Measurements from ENCODE around the gene STEAP2.
"Not testable (repeated sequence)": the region's sequence is repeated elsewhere in the genome, so short reads cannot be mapped to it uniquely, and the experiment has no call there.

The STEAP2 gene

DNA sequence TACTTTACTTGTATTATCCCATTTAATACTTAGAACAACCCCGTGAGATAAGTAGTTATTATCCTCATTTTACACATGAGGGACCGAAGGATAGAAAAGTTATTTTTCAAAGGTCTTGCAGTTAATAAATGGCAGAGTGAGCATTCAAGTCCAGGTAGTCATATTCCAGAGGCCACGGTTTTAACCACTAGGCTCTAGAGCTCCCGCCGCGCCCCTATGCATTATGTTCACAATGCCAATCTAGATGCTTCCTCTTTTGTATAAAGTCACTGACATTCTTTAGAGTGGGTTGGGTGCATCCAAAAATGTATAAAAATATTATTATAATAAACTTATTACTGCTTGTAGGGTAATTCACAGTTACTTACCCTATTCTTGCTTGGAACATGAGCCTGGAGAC, 22.0 kb downstream of the STEAP2 start:
- no peak for DNase-seq (ENCODE audit: low spot score)

DNA sequence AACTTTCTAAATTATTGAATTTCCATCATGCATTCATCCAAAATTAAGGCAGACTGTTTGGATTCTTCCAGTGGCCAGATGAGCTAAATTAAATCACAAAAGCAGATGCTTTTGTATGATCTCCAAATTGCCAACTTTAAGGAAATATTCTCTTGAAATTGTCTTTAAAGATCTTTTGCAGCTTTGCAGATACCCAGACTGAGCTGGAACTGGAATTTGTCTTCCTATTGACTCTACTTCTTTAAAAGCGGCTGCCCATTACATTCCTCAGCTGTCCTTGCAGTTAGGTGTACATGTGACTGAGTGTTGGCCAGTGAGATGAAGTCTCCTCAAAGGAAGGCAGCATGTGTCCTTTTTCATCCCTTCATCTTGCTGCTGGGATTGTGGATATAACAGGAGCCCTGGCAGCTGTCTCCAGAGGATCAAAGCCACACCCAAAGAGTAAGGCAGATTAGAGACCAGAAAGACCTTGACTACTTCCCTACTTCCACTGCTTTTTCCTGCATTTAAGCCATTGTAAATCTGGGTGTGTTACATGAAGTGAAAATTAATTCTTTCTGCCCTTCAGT, 25.3 kb downstream of the STEAP2 start:
- DNase-seq (ENCODE audit: low spot score): no peak

DNA sequence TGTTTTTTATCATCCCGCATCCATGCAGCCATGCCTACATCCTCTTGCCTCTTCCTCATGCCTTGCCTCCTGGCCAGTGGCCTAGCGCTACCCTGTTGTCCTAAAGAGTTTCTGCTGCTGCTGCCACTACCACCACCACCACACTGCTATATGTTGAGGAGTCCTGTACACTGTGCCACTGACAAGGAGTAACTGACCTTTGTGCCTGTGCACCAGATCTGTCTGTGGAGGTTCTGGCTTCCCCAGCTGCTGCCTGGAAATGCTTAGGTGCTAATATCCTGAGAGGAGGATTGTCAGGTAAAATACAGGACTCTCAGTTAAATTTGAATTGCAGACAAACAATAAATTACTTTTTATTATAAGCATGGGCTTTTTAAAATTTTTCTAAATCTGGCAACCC, 26.5 kb downstream of the STEAP2 start:
- no peak for DNase-seq (ENCODE audit: low spot score)

DNA sequence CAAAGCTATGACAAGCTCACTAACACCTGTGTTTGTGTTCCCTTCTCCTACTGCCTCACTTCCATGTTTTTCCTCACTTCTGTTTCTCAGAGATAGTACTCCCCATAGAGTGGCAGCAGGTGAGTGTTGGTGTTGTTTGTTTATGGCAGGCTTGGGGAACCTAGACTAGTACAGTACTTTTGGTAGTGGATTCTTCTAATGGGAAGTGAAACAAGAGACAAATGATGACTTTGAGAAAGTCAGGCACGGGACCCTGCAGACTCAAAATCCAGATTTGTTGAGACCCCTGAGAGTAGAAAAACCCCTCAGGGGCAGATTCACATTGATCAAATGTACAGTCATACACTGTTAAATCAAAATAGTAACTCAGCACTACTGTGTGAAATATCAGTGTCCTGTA, 27.0 kb downstream of the STEAP2 start:
- DNase-seq (ENCODE audit: low spot score): no peak

DNA sequence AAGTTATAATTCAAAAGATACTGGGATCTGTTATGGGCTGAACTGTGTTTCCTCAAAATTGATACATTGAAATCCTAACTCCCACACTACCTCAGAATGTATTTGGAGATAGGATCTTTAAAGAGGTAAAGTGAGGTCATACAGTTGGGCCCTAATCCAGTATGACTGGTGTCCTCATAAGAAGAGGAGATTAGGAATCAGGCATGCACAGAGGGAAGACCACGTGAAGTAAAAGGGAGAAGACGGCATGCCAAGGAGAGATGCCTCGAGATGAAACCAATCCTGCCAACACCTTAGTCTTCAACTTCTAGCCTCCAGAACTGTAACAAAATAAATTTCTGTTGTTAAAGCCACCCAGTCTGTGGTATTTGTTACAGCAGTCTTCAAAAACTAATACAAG, 27.5 kb downstream of the STEAP2 start:
- no peak for DNase-seq (ENCODE audit: low spot score)

DNA sequence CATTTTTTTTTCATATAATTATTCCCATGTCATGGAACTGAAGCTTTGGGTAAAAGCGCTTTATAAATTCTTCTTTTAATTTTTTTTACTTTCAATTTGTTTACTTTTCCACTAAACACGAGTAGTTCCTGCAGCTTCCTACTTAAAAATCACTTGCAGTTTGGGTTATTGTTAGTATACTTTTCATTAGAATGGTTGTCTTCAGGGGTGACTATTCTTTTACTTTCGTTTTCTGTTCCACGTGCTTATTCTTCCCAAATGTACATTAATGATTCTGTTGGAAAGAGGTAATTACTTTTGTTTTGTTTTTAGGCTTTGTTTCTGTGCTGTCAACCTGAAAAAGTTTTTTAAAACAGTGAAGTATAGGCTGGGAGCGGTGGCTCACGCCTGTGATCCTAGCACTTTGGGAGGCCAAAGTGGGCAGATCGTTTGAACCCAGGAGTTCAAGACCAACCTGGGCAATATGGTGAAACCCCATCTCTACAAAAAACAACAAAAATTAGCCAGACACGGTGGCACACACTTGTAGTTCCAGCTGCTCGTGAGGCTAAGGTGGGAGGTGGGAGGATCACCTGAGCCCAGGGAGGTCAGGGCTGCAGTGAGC, 28.2 kb downstream of the STEAP2 start:
- DNase-seq (ENCODE audit: low spot score): no peak

DNA sequence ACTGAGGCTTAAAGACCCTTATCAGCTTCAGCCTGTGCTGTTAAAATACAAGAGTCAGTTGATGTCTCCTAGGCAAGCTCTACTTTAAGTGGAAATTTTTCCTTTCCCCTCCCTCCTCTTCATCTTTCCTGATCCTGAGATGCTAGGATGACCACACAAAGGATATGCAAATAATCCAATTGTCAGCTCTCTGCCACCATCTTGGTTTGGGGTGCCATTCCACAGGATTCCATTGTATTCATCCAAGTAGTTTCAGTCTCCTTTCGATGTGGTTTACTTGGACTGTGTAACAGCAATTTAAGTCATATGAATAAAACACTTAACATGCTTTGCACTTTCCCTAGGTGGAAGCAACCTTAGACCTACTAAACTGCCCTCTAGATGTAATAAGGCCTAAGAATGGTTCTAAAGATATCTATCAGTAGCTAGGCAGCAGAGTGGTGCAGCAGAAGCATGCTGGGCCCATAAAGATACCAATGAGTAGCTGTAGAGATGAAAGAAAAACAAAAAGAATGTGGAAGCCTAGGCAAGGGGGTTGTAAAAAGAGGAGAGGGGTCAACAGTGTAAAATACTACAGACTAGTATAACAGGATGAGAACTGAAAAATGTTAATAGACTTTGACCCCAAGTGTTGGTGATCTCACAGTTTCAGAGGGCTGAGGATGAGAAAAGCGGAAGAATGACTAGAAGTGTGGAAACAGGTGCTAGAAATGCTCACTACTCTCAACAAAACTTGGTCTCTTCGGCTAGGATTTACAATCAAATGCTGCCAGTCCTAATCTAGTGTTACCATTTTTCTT, 31.0 kb downstream of the STEAP2 start:
- DNase-seq (ENCODE audit: low spot score): no peak

DNA sequence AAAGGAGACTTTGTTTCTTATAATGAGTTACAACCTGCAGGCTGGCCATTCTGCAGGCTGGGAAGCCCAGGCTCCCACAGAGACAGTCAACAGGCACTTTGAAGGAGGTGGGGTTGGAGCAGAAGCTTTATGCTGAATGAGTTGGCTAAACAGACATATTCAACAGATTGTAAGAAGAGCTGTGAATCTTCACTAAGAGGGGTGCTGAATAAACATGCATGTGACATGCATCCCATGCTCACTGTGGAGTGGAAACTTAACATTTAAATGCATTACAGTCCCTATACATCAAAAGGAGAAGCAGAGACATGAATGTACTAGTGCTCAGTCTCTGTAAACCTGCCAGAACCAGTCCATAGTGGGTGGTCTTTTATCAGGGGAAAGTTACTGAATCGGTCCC, 32.0 kb downstream of the STEAP2 start:
- DNase-seq (ENCODE audit: low spot score): no peak

DNA sequence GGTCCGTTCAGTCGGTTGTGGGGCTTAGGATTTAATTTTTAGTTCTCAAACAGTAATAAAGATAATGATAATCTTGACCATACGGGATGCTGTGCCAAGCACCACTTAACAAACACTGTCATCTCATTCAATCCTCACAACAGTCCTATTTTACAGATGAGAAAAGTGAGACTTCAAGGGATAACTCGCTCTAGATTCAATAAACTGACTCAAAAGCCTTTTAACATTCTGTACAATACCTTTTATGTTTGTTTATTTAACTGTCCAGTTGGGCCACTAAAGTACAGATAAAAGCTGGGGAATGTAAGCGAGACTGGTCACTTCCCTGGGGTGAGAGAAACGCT, 33.0 kb downstream of the STEAP2 start:
- DNase-seq (ENCODE audit: low spot score): no peak

DNA sequence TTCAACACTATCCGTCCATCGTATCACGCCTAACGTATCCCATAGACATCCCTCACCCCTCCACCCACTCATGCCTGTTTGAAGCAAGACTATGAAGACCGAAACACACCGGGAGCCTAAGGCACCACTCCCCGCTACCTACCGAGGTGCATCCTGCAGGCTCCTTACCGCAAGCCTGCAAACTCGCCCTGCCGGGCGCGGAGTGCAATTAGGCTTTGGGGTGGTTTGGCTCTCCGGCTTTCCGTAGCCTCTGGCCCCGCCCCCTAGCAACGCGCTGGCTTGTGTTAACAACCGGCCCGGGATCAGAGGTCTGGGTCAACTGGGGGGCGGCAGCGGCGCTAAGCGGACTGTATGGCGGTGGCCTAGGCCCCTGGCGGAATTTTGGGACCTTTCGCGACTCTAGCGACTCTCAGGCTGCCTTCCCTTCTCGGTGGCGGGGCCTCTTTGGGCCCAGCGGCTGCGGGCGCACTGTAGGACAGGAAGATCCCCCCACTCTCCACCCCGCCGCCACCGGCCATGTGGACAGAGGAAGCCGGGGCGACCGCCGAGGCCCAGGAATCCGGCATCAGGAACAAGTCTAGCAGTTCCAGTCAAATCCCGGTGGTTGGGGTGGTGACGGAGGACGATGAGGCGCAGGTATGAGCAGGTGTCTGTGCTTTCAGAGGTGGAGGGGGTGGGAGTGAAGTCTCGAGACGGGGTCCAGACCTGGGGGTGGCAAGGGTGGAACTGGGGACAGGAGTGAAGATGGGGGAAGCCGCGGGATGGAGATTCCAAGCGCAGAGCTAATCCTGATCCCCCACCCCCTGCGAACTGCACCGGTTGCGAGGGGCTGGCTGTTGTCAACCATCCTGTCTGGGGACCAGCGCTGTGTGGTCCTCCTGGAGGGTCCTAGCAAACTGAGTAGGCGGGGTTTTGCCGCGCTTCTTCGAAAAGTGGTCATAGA, 33.6 kb downstream of the STEAP2 start, which contains the start of gene CFAP69:
TSS of gene CFAP69 (plus strand) at position 266 of the 943 bp plus-strand sequence. CDS start at position 517, 251 bp downstream.
- peak; percentile 96 for DNase-seq (ENCODE audit: low spot score)

DNA sequence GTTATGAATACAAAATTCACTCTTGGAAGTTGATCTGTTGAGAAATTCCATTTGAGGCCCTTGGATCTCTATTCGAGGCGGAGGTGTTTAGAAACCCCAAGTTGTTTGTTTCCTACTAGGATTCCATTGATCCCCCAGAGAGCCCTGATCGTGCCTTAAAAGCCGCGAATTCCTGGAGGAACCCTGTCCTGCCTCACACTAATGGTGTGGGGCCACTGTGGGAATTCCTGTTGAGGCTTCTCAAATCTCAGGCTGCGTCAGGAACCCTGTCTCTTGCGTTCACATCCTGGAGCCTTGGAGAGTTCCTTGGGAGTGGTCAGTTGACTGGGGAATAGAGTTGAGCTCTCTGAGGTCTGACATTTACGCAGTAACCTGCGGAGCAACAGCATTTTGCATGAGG, 34.6 kb downstream of the STEAP2 start:
- DNase-seq (ENCODE audit: low spot score): peak; percentile 70

DNA sequence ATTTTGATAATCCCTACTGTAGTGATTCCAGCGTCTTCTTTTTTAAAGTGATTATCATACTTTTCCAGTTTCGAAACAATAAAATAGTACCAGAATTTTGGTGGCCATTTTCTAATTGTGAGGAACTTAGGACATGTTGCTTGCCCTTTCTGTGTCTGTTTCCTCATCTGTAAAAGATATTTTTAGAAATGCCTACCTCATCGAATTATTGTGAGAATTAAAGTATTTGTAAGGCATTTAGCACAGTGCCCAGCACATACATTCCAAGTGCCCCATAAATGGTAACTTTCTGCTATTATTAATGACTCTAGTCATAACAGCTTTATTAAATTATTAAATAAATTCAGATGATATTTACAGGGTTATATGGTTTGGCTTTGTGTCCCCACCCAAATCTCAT, 37.2 kb downstream of the STEAP2 start:
- no peak for DNase-seq (ENCODE audit: low spot score)

DNA sequence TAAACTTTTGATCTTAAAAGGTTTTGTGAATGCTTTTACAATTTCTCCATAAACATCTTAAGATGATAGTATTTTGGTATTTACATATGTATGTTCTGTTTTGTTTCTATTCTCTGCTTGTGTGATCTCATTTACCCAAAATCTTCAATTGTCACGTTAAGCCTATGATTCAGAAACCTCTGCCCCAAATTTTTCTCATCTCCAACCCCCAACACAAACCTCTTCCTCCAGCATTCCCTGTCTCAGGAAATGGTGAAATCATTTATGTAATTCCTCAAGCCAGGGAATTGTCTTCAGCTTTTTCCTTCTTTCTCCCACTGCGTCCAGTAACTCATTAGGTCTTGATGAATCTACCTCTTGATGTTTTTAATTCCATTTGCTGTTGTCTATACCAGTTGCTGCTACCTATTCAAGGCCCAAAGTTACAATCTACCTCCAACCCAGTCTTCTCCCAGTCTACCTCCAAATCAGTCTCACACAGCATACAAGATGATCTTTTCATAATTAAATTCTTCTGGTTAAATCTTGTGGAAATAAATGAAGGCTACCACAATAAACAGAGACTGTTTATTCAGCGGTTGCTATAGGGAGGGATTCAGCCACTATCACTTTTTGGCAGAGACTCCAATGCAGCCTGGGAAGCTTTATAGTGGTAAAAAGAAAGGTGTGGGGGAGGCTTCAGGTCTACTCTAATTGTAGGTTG, 39.2 kb downstream of the STEAP2 start:
- peak; percentile 70 for DNase-seq (ENCODE audit: low spot score)

DNA sequence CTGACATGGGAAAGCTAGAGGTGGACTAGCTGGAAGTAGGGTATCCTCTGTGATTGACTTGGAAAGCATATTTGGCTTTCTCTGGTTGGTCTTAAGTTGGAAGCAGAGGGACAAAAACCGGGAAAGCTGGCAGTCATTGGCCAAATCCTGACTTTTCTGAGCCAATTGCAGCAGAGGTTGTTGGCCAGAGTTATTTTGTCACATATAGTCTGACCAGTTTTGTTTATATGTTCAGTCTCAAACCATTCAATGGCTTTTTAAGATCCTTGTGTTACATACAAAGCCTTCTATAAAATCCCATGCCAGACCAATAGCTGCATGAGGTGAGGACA, 39.7 kb downstream of the STEAP2 start:
- DNase-seq (ENCODE audit: low spot score): peak; percentile 33

DNA sequence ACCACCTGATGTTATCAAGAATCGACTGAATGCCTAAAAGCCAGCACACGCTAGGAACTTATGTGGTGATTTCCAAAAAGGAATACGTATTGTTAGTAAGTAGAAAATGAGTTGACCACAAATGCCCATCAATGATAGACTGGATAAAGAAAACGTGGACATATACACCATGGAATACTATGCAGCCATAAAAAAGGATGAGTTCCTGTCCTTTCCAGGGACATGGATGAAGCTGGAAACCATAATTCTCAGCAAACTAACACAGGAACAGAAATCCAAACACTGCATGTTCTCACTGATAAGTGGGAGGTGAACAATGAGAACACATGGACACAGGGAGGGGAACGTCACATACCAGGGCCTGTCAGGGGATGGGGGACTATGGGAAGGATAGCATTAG, 44.5 kb downstream of the STEAP2 start:
- DNase-seq (ENCODE audit: low spot score): not testable (repeated sequence)

DNA sequence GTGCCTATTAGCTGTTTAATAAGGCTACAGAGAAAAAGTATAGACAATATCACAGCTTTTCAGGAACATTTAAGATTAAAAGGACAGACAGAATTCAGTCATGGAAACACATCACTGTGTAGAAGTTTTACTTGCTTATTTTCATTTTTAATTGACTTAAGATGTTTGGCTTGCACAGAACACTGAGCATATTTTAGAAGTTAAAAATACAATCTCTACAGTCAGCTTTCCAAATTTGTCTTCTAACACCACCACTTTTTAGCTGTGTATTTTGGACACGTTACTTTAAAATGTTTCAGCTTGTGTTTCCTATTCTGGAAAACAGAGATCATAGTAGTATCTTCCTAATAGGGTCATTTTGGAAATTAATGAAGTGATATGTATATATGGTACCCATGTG, 45.2 kb downstream of the STEAP2 start:
- peak; percentile 15 for DNase-seq (ENCODE audit: low spot score)

DNA sequence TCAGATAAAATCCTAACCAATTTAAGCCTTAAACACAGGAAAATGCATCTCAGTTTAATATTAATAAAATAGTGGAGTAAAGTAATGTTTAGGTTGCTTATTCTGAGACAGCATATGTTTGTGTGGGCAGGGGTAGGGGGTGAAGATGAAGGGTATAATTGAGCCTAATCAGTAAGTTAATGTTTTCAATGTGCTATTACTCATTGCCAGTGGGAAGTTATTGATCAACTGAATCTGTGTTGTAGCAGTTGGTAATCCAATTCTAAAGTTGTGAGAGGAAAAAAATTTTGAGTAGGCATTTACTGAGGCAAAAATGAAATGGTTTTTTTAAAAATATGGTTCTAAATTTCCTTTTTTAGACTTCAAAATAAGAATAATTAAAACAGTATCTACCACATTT, 49.9 kb downstream of the STEAP2 start:
- DNase-seq (ENCODE audit: low spot score): no peak

DNA sequence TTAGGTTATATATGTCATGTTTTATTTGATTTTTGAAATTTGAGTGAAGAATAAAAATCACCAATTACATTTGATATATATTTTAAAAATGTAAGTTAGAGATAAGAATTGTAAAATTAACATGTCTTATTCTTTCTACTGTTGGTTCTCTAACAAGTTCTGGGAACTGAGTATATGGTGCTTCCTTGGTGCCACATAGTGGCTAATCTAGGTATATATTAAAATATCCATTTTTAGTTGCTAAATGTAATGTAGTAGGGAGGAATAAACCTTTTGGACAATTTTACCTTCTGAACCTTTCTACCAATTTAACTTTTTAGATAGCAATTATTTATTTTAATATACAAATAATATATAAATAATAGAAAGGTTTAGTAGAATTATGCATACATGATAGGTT, 50.9 kb downstream of the STEAP2 start:
- peak; percentile 42 for DNase-seq (ENCODE audit: low spot score)

DNA sequence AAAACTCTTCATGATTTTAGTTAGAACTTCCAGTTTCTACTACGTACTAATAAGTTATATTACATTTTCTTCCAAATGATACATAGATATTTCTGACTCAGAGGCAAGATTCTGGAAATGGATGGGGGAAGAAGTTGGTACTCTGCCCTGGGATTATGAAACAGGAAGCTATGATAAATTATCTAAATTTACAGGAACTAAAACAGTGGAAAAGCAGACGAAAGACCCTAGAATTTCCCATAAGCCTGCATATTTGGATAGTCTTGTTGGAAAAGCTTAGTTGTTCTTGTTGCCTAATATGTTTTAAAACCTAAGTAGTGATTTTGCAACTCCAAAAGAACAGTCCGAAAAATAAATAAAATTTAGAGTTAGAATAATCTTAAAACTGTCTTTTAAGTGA, 55.3 kb downstream of the STEAP2 start:
- peak; percentile 43 for DNase-seq (ENCODE audit: low spot score)

DNA sequence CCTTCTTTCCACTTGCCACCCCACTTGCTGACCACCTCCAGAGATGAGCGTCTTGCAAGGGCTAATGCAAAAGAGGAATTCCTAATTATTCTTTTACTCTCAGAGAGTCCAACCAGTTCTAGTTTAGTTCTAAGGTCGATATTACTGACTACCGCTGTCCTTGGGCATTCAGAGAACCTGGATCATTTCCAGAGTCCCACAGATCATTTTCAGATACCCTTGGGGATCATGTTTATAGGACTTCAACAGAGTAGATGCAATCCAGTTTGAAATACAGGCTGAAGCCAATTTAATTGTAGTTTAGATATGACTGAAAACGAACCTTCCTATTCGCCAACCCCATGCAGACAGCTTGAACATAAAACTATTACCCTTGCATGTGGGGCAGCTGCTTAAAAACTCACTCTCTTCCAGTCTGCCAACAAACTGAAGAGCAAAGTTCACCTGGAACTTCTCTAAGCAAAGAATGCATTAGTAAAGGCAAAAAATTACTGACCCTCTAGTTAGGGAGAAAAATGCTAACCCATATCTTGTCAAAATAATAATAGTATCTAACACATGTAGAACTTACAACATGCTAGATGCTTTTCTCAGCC, 55.8 kb downstream of the STEAP2 start:
- DNase-seq (ENCODE audit: low spot score): no peak

DNA sequence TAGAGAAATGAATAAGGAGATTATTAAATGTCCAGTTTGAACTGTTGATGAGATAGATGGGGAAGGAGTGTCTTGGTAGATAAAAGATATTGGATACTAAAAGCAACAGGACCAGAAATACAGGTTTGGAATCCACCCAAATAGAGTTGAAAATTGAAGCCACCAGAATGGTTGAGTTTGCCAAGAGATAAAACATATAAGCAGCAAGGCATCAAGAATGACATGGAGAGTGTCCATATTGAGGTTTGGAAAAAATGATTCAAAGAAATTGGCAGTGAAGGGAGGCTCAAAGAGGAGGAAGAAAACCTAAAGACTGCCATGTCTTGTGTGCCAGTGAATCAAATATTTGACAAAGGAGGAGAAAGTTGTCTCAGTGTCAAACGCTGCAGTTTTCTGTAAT, 57.6 kb downstream of the STEAP2 start:
- DNase-seq (ENCODE audit: low spot score): no peak
